Renal cortical epithelial cell (primary cell): ENCODE data around the gene C7orf57. TPM values are rescaled to one million over a fixed set of nuclear protein-coding genes. Genes with fewer than 3 reads are reported as not detected.

Experiments used
- DNase-seq: peaks from one replicate; pipeline ENCODE4 v3.0.0-alpha.2; 2011; ENCODE audit warnings: low read depth
- total RNA-seq: library from RNA; depleted of rRNA; stranded (reverse); fragments of >200 nt; gene quantifications from 2 replicates; pipeline ENCODE4 v1.2.3, GENCODE V29; 2014

Gene C7orf57
- total RNA-seq, 1 donor from 2014 or later, result not detected

DNA sequence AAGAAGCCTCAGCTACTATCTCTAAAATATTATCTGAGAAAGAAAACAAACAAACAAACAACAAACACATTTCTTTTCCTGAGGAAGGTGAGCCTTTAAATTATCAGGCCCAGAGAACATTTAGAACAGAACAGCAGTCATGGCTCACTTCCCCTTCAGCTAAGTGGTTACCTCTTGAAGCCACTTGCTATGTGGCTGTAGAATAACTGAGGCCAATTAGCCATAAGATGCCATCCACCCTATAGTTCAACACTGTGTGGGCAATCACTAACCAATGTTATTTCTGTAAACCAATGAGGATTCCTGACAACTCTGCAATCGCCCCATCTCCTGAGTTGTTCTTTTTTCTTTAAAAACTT lies 50.1 kb downstream of the C7orf57 start:
- peak; percentile 36 for DNase-seq

GRCh38 chr7:48085942-48086341 lies 50.6 kb downstream of the C7orf57 start:
- DNase-seq, result no peak

- peak; percentile 64 for DNase-seq
These were observed 52.0 kb downstream of the C7orf57 start for GRCh38 chr7:48087349-48087748.

GRCh38 chr7:48088559-48089045 lies 53.3 kb downstream of the C7orf57 start:
- DNase-seq, result peak; percentile 99

DNA sequence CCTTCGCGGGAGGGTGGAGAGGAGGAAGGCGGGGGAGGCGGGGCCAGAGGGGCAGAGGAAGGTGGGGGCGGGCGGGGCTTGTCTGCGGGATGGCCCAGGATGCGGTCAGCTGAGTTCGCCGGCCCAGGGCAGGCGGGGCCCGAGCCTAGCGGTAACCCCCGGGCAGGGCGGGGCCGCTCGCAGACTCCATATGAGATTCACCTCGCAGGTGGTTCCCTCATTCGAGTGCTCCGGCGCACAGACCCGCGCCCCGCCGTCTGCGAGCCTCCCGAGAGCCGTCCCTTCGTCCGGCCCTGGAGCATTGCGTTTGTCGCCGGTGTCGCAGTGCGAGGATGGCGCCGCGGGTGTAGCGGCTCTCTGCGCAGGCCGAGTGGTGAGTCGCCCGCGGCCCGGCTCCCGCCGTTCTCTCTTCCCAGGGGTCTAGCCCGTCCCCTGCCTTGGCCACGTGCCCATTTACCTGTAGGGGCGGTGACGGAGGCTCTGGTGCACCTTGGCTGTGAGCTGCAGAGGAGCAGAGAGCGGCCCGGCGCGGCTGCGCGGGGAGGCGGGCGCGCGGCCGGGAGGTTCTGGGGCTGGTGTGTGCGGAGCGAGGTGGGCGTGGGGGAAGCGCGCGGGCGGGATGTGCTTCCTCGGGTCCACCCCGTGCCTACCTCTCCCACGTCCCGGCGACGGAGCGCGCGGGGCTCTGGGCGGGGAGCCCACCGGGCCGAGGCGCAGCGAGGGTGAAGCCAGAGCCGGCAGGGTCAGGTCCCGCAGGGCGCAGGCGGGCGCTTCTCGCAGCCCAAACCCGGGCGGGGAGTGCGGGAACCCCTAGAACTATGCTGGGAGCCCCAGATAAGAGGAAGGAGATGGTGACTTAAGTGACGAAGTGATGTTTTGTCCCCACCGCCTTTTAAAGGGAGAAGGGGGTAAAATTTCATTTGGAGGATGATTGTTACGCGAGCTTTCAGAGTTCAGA lies 54.0 kb downstream of the C7orf57 start, which contains the start of gene UPP1:
Gene UPP1 (plus strand): TSS at position 220 of the 958 bp plus-strand sequence. CDS start 5,519 bp downstream, outside the sequence.
- no peak for DNase-seq

DNA sequence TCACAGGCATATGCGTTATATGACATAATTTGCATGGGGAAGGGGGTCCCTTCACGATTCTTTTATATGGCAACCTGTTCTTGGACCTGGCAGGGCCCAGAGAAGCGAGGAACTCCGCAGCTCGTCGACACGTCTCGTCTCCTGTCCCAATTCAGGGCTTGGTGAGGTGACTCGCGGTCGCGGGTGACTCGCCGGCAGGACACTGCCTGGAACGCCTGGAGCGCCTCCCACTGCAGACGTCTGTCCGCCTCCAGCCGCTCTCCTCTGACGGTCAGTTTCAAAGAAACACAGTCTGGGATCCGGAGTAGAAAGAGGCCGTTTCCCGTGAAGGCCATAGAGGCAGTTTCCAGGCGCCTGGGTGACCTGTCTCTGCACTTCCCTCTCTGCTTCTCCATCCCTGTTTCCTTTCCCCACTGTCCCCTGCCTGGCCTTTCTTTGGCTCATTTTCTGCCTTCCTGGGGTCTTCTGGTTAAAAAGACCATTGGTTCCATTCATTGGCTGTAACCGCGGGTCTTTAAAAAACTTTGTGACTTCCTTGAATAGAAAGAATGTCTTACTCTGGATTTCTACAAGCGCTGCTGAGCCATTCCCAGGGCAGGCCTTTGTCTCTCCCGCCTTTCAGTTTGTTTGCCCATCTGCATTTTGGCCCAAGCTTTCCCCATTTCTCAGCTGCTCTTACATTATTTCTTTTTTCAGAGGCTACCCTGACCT lies 54.9 kb downstream of the C7orf57 start:
- DNase-seq, result peak; percentile 21

DNA sequence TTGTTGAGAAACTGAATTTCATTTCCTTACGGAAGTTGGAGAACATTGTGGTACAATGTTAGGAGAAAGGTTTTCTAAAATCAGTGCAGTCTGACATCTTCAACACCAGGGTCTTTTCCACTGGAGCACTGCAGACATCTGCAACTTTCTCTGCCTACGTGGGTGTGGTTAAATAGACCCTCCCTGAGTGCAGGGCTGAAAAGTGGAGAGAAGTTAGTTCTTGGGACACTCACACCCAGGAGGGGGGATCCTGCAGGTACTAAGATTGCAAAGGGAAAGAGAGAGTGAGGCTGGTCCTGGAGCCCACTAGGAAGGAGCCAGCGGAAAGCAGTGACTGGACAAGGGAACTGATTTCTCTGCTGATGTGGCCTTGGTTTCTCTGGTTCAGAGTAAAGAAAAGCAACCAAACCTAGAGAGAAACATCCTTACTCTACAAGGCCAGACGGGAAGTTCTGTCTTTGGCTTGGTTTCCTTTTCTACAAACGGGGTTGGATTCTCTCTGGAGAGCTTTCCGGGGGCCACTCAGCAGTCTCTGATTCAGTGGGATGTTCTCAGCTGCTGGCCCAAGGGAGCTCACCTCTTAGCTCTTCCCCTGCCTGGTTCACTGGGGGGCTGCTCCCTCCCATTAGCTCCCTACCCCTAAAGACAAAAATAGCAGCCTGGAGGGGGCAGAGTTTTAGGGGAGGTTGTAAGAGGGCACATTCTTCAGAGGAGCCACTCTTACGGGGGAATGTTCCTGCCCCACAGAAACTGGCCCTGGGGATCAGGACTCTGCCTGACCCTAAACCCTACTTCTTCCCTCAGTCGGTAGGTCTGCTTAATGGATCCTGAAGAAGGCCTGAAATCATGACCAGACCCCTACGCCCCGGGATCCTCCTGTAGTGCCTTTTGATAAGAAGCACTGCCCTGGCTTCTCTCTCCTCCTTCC lies 56.4 kb downstream of the C7orf57 start:
- no peak for DNase-seq

GRCh38 chr7:48094861-48095293 lies 59.5 kb downstream of the C7orf57 start:
- DNase-seq, result peak; percentile 58

DNA sequence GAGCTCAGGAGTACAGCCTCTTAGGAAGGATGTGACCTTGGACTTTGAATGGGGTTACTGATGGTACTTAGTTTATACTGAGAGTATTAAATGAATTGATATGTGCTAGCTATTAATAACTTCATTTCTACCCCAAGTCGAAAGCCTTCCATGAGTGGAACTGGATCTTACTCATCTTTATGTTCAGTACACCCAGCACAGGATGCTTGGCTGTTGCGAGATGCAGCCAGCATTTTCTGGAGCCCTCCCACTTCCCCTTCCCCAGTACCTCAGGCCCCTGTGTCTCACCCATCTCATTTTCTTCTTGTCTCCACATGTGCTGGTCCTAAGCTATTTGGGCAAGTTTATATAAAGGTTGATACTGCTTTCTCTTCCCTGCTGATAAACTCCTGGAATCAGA lies 60.9 kb downstream of the C7orf57 start:
- DNase-seq, result no peak

GRCh38 chr7:48097521-48098231 lies 62.3 kb downstream of the C7orf57 start:
- DNase-seq, result no peak

GRCh38 chr7:48098846-48099245 lies 63.5 kb downstream of the C7orf57 start:
- DNase-seq, result no peak

- no peak for DNase-seq
These were observed 64.4 kb downstream of the C7orf57 start for GRCh38 chr7:48099781-48100180.

GRCh38 chr7:48101352-48101751 lies 66.0 kb downstream of the C7orf57 start:
- no peak for DNase-seq

DNA sequence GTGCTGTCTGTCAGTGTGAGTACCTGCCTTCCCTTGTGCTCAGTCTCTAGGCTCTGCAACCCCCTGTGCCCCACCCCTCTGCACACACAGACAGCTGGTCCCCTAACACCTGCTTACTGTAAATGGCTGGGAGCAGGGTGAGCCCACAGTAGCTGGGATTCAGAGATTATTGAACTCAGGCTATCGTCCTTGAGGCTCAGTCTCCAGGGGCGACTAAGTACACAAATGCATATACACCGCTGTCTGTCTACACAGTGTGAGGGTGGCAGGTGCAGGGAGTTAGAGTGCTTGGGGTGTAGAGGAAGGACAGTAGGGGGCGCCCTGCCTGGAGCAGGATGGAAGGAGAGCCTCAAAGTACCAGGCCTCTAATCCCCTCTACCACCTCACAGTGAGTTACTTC lies 66.6 kb downstream of the C7orf57 start:
- DNase-seq, result no peak

DNA sequence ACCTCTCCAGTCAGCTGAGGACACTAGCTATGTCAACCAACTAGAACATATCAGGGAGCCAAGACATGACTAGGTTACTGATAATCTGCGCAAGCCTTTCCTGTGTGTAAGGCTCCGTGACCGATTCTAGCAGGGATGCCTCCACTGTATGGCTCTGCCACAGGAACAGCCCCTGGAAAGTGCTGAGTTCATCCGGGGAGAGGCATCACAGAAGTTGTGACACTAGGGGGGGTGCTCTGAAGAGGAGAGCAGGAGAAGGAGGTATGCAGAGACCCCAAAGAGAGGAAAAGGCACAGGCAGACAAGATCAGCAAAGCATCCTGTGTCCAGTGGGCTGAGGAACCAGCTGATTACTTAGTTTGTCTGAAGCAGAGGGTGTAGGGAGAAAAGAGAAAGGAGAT lies 67.2 kb downstream of the C7orf57 start:
- DNase-seq, result no peak

DNA sequence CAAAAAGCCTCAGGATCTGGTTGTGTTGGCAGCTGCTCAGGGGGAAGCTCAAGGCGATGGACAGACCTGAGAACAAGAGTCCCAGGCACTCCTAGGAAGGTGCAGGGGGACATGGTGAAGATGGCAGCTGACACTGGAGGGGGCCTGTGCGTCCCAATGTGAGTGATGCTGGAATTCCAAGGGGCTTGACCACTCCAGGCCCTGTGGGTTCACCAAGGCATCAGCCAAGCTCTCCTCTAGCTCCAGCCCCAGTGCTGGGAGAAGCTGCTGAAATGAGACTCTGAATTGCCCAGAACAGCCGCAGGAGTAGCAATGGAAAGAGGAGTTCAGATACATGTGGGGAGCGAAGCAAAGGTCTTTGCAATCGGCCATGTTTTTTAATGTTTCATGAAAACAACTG lies 69.7 kb downstream of the C7orf57 start:
- no peak for DNase-seq

GRCh38 chr7:48106906-48107659 lies 71.7 kb downstream of the C7orf57 start:
- DNase-seq, result no peak

- DNase-seq, result no peak
These were observed 72.7 kb downstream of the C7orf57 start for GRCh38 chr7:48107926-48108472.

- no peak for DNase-seq
These were observed 73.9 kb downstream of the C7orf57 start for GRCh38 chr7:48108959-48109847.
